Spleen (tissue), 11 donors: Measurements from ENCODE around the gene B4GALNT3. TPM values are rescaled to one million over a fixed set of nuclear protein-coding genes. Genes with fewer than 3 reads are reported as not detected.

Experiments
- DNase-seq: peaks from one replicate; pipeline ENCODE4 v3.0.0-alpha.2; 2020
- H3K27ac ChIP-seq, 8 donors: fragments of 200-600 bp; sonication (generic) in 7 of 8; 1 replicate in 4 of 8; 2 replicates in 4 of 8; pipeline versions ENCODE4 v1.5.0 to v1.8.0; 2016 to 2021; ENCODE audit warnings: inconsistent platforms in 4 of 8, mild to moderate bottlenecking in 4 of 8, moderate library complexity in 1 of 8
- H3K27me3 ChIP-seq, 7 donors: fragments of 200-600 bp; sonication (generic) in 6 of 7; replicated peaks in 1 of 7; 1 replicate in 4 of 7; 2 replicates in 3 of 7; pipeline versions ENCODE4 v1.5.0 to v1.8.0; 2016 to 2021; ENCODE audit warnings: inconsistent platforms in 3 of 7, mild to moderate bottlenecking in 1 of 7
- H3K36me3 ChIP-seq, 6 donors: fragments of 200-600 bp; sonication (generic) in 5 of 6; 1 replicate in 4 of 6; 2 replicates in 2 of 6; pipeline versions ENCODE4 v1.5.0 to v1.8.0; 2016 to 2021; ENCODE audit warnings: inconsistent platforms in 2 of 6
- H3K4me1 ChIP-seq, 6 donors: fragments of 200-600 bp; sonication (generic) in 5 of 6; 1 replicate in 3 of 6; 2 replicates in 3 of 6; pipeline versions ENCODE4 v1.5.0 to v1.8.0; 2016 to 2021; ENCODE audit warnings: inconsistent platforms in 3 of 6
- H3K4me3 ChIP-seq, 8 donors: fragments of 200-600 bp; sonication (generic) in 7 of 8; 1 replicate in 4 of 8; 2 replicates in 4 of 8; pipeline versions ENCODE4 v1.5.0 to v1.8.0; 2016 to 2021; ENCODE audit warnings: inconsistent platforms in 4 of 8, mild to moderate bottlenecking in 4 of 8, moderate library complexity in 2 of 8
- H3K9me3 ChIP-seq, 8 donors: fragments of 200-600 bp; sonication (generic) in 7 of 8; 1 replicate in 4 of 8; 2 replicates in 4 of 8; pipeline versions ENCODE4 v1.5.0 to v1.8.0; 2016 to 2021; ENCODE audit warnings: inconsistent platforms in 4 of 8
- CTCF ChIP-seq, 11 experiments: fragments of 200-600 bp in 7 of 11; fragments of 450-650 bp in 4 of 11; sonication (generic) in 4 of 11; IDR thresholded peaks in 8 of 11; conservative IDR thresholded peaks in 3 of 11; 1 replicate in 7 of 11; 2 replicates in 4 of 11; pipeline versions ENCODE4 v1.4.0 to v1.8.0; 2016 to 2021; ENCODE audit warnings: antibody characterized with exemption in 11 of 11, inconsistent platforms in 4 of 11, mild to moderate bottlenecking in 1 of 11
- POLR2A ChIP-seq, 3 donors: fragments of 450-650 bp; IDR thresholded peaks; one replicate each; pipeline ENCODE4 v1.5.1; 2017; ENCODE audit warnings: antibody characterized with exemption in 3 of 3, mild to moderate bottlenecking in 1 of 3
- POLR2AphosphoS5 ChIP-seq, 3 donors: sonication (generic); formaldehyde crosslinking; IDR thresholded peaks; one replicate each; pipeline ENCODE4 v1.5.1; 2017; ENCODE audit warnings: antibody characterized with exemption in 3 of 3
- WGBS, 5 donors: extraction: QIAGEN DNeasy Blood & Tissue Kit in 3 of 5; methylation state at CpG; one replicate each; pipeline versions ENCODE4 v1.1.5 to v1.1.7; 2013 to 2018; 5-methylcytosine and 5-hydroxymethylcytosine counted together
- intact Hi-C: fragments of 100-400 bp; cut with DNase I; formaldehyde crosslinking; loops from one replicate; pipeline ENCODE4 v1.15.0; 2023; ENCODE audit warnings: low total_unique reads
- polyA plus RNA-seq, 3 donors: library from polyadenylated mRNA; stranded (reverse); fragments of 200-250 nt; gene quantifications; one replicate each; pipeline ENCODE4 v1.2.1, GENCODE V29; 2013
- total RNA-seq, 7 donors: library from RNA; depleted of rRNA in 3 of 7; stranded (reverse); fragments of >200 nt in 3 of 7; fragmentation: NEBNext Ultra II Directional in 4 of 7; extraction: Animal tissue kit (Norgen Biotek cat#: 25700) in 4 of 7; gene quantifications; one replicate each; pipeline versions ENCODE4 v1.1.0 to v1.2.1, GENCODE V29; 2016 to 2021
- donor health status: healthy with polysubstance abuse.
- donor health status: DM: no; HTN: no; CAD: no; lungs with moderate emphysema.
- donor health status: DM: no; HTN: no; CAD: no.
- donor health status: Bipolar disorder and iron deficiency.
- donor health status: healthy.
- donor health status: DM: no; HTN: no; CAD: no.
- donor health status: DM: yes; HTN: yes; CAD: no.

Gene B4GALNT3
- total and polyA plus RNA-seq, 10 donors, result 0.28 to 2.0 (median 1.5) TPM

GRCh38 chr12:442235-442884, 17.4 kb upstream of the B4GALNT3 start:
- Histone ChIP-seq H3K27ac (no peak overlapping the region), H3K36me3 (peaks cover 0 to 48% (median 11%) of the 10 kb centered on the region in 6 donors), H3K4me1 (no peaks in the 10 kb centered on the region), H3K4me3 (no peak overlapping the region), H3K9me3 (no peaks in the 10 kb centered on the region), H3K27me3 (no peaks in the 10 kb centered on the region)
- 59 to 73% (median 64%) methylated on average over 16 of the region's 16 CpGs for WGBS, 5 donors
- intact Hi-C loops, result loop anchor here (2.0 kb wide), 1 partner anchor 104 kb away; no protein-coding TSS in a partner anchor
- DNase-seq, result no peak
- TF ChIP-seq POLR2AphosphoS5 (IDR thresholded peaks at IDR 0.05) (no peak), CTCF (IDR thresholded peaks at IDR 0.05 in 8 of 11, conservative IDR thresholded peaks at IDR 0.05 in 3 of 11) (peak; percentile 21 to 82 (median 67)), POLR2A (IDR thresholded peaks at IDR 0.05) (no peak)

GRCh38 chr12:447141-447540, 12.6 kb upstream of the B4GALNT3 start:
- H3K27me3 ChIP-seq, result peaks cover 0 to 24% (median 0%) of the 10 kb centered on the region in 7 donors
- H3K4me3 ChIP-seq, result no peak overlapping the region
- no peak for DNase-seq
- no peak overlapping the region for H3K27ac ChIP-seq
- WGBS, 5 donors, result 89 to 96% (median 94%) methylated on average over 1 of the region's 1 CpG
- TF ChIP-seq POLR2A (IDR thresholded peaks at IDR 0.05) (no peak), POLR2AphosphoS5 (IDR thresholded peaks at IDR 0.05) (no peak), CTCF (IDR thresholded peaks at IDR 0.05 in 8 of 11, conservative IDR thresholded peaks at IDR 0.05 in 3 of 11) (no peak)
- no peaks in the 10 kb centered on the region for H3K9me3 ChIP-seq
- peaks cover 0 to under 1% (median 0%) of the 10 kb centered on the region in 6 donors for H3K4me1 ChIP-seq
- H3K36me3 ChIP-seq, result peaks cover 0 to 1% (median 0%) of the 10 kb centered on the region in 6 donors
- intact Hi-C loops, result no loop called here

- Histone ChIP-seq H3K4me1 (peaks cover 0 to 8% (median 0%) of the 10 kb centered on the region in 6 donors), H3K36me3 (no peaks in the 10 kb centered on the region), H3K4me3 (no peak overlapping the region), H3K27me3 (peaks cover 0 to 24% (median 0%) of the 10 kb centered on the region in 7 donors), H3K27ac (no peak overlapping the region), H3K9me3 (no peaks in the 10 kb centered on the region)
- WGBS, 5 donors, result 63 to 92% (median 74%) methylated on average over 4 of the region's 4 CpGs
- intact Hi-C loops, result no loop called here
- no peak for DNase-seq
- no peak for TF ChIP-seq POLR2A (IDR thresholded peaks at IDR 0.05)
- no peak for TF ChIP-seq POLR2AphosphoS5 (IDR thresholded peaks at IDR 0.05)
Observed at GRCh38 chr12:449203-449602, 10.5 kb upstream of the B4GALNT3 start.

- Histone ChIP-seq H3K9me3 (no peaks in the 10 kb centered on the region), H3K27ac (no peak overlapping the region), H3K4me3 (no peak overlapping the region), H3K36me3 (no peaks in the 10 kb centered on the region), H3K4me1 (peaks cover 0 to 8% (median 0%) of the 10 kb centered on the region in 6 donors), H3K27me3 (peaks cover 0 to 24% (median 0%) of the 10 kb centered on the region in 7 donors)
- 76 to 94% (median 81%) methylated on average over 3 of the region's 3 CpGs for WGBS, 5 donors
- TF ChIP-seq POLR2A (IDR thresholded peaks at IDR 0.05) (no peak), POLR2AphosphoS5 (IDR thresholded peaks at IDR 0.05) (no peak), CTCF (IDR thresholded peaks at IDR 0.05 in 8 of 11, conservative IDR thresholded peaks at IDR 0.05 in 3 of 11) (no peak)
- no peak for DNase-seq
- intact Hi-C loops, result no loop called here
Observed at GRCh38 chr12:450438-450837, 9.3 kb upstream of the B4GALNT3 start.
